ENCODE measurements around the gene JDP2. TPM values are rescaled to one million over a fixed set of nuclear protein-coding genes. Genes with fewer than 3 reads are reported as not detected.

The JDP2 gene
- total RNA-seq, 1 donor from 2014 or later: 43.5 TPM

GRCh38 chr14:75476274-75476995 lies 48.6 kb downstream of the JDP2 start:
- no peak for TF ChIP-seq CTCF (IDR thresholded peaks at IDR 0.05; ENCODE audit: insufficient read depth, low read length, poor library complexity, severe bottlenecking)
- no peaks in the 10 kb centered on the region for H3K36me3 ChIP-seq (ENCODE audit: control insufficient read depth, insufficient read depth, low read length)
- H3K4me3 ChIP-seq (ENCODE audit: low read depth, low read length): no peak overlapping the region
- H3K27me3 ChIP-seq (ENCODE audit: control insufficient read depth, insufficient read depth, low read length): peaks cover 2% of the 10 kb centered on the region
- no peak for DNase-seq (ENCODE audit: low read depth)

GRCh38 chr14:75477881-75478280 lies 50.1 kb downstream of the JDP2 start:
- no peak for TF ChIP-seq CTCF (IDR thresholded peaks at IDR 0.05; ENCODE audit: insufficient read depth, low read length, poor library complexity, severe bottlenecking)
- DNase-seq (ENCODE audit: low read depth): no peak
- Histone ChIP-seq H3K4me3 (ENCODE audit: low read depth, low read length) (no peak overlapping the region), H3K27me3 (ENCODE audit: control insufficient read depth, insufficient read depth, low read length) (peaks cover 2% of the 10 kb centered on the region), H3K36me3 (ENCODE audit: control insufficient read depth, insufficient read depth, low read length) (no peaks in the 10 kb centered on the region)

GRCh38 chr14:75479770-75480600 lies 52.2 kb downstream of the JDP2 start:
- H3K4me3 ChIP-seq (ENCODE audit: low read depth, low read length): no peak overlapping the region
- H3K27me3 ChIP-seq (ENCODE audit: control insufficient read depth, insufficient read depth, low read length): peaks cover 2% of the 10 kb centered on the region
- no peaks in the 10 kb centered on the region for H3K36me3 ChIP-seq (ENCODE audit: control insufficient read depth, insufficient read depth, low read length)
- TF ChIP-seq CTCF (IDR thresholded peaks at IDR 0.05; ENCODE audit: insufficient read depth, low read length, poor library complexity, severe bottlenecking): no peak
- no peak for DNase-seq (ENCODE audit: low read depth)

GRCh38 chr14:75482366-75482765 lies 54.5 kb downstream of the JDP2 start:
- Histone ChIP-seq H3K4me3 (ENCODE audit: low read depth, low read length) (no peak overlapping the region), H3K27me3 (ENCODE audit: control insufficient read depth, insufficient read depth, low read length) (peaks cover 2% of the 10 kb centered on the region), H3K36me3 (ENCODE audit: control insufficient read depth, insufficient read depth, low read length) (no peaks in the 10 kb centered on the region)
- DNase-seq (ENCODE audit: low read depth): no peak
- TF ChIP-seq CTCF (IDR thresholded peaks at IDR 0.05; ENCODE audit: insufficient read depth, low read length, poor library complexity, severe bottlenecking): no peak

- H3K27me3 ChIP-seq (ENCODE audit: control insufficient read depth, insufficient read depth, low read length): peaks cover 2% of the 10 kb centered on the region
- no peak overlapping the region for H3K4me3 ChIP-seq (ENCODE audit: low read depth, low read length)
- no peaks in the 10 kb centered on the region for H3K36me3 ChIP-seq (ENCODE audit: control insufficient read depth, insufficient read depth, low read length)
- no peak for DNase-seq (ENCODE audit: low read depth)
- no peak for TF ChIP-seq CTCF (IDR thresholded peaks at IDR 0.05; ENCODE audit: insufficient read depth, low read length, poor library complexity, severe bottlenecking)
Measured at GRCh38 chr14:75484711-75485429, 57.0 kb downstream of the JDP2 start.
